SJSA1 (cell line): ENCODE data around the gene GTF2IRD2. TPM values are rescaled to one million over a fixed set of nuclear protein-coding genes. Genes with fewer than 3 reads are reported as not detected.
A peak's percentile ranks its signal among the peaks of the same experiment; 100 is the strongest.
"Not testable (repeated sequence)": the region's sequence is repeated elsewhere in the genome, so short reads cannot be mapped to it uniquely, and the experiment has no call there.

ENCODE experiments used
- DNase-seq, 2 experiments: peaks; one replicate each; pipeline ENCODE4 v3.0.0-alpha.2; 2015 to 2020; ENCODE audit warnings: low spot score in 2 of 2, low read depth in 1 of 2
- H3K27ac ChIP-seq: fragments of 250-450 bp; sonication (Bioruptor Pico); 2 replicates; pipeline ENCODE4 v1.5.1; 2020; ENCODE audit warnings: mild to moderate bottlenecking, moderate library complexity
- H3K27me3 ChIP-seq: fragments of 250-450 bp; sonication (Bioruptor Pico); replicated peaks from 2 replicates; pipeline ENCODE4 v1.5.1; 2020; ENCODE audit warnings: mild to moderate bottlenecking, moderate library complexity
- H3K36me3 ChIP-seq: fragments of 250-450 bp; sonication (Bioruptor Pico); 2 replicates; pipeline ENCODE4 v1.5.1; 2020; ENCODE audit warnings: mild to moderate bottlenecking
- H3K4me1 ChIP-seq: fragments of 250-450 bp; sonication (Bioruptor Pico); replicated peaks from 2 replicates; pipeline ENCODE4 v1.6.1; 2021; ENCODE audit warnings: mild to moderate bottlenecking
- H3K4me3 ChIP-seq: fragments of 250-450 bp; sonication (Bioruptor Pico); 2 replicates; pipeline ENCODE4 v1.5.1; 2020; ENCODE audit warnings: mild to moderate bottlenecking
- H3K9me3 ChIP-seq: fragments of 250-450 bp; sonication (Bioruptor Pico); replicated peaks from 2 replicates; pipeline ENCODE4 v1.5.1; 2020; ENCODE audit warnings: mild to moderate bottlenecking
- total RNA-seq: library from RNA; depleted of rRNA; stranded (reverse); fragments of >200 nt; shearing (Covaris generic); gene quantifications from 2 replicates; pipeline ENCODE4 v1.2.3, GENCODE V29; 2014

The GTF2IRD2 gene
- total RNA-seq, 1 experiment from 2014 or later, result 8.8 TPM

GRCh38 chr7:74821259-74821658, 30.1 kb downstream of the GTF2IRD2 start:
- not testable (repeated sequence) for H3K27ac ChIP-seq, H3K4me1 ChIP-seq, H3K36me3 ChIP-seq, H3K27me3 ChIP-seq, H3K9me3 ChIP-seq, H3K4me3 ChIP-seq, DNase-seq

GRCh38 chr7:74820146-74820805, 31.1 kb downstream of the GTF2IRD2 start:
- H3K36me3 ChIP-seq, DNase-seq: not testable (repeated sequence)

GRCh38 chr7:74815882-74816281, 35.5 kb downstream of the GTF2IRD2 start:
- not testable (repeated sequence) for H3K36me3 ChIP-seq, H3K27ac ChIP-seq, H3K4me3 ChIP-seq, H3K4me1 ChIP-seq, H3K27me3 ChIP-seq, DNase-seq, H3K9me3 ChIP-seq

More at GRCh38 chr7:74820146-74820805, 31.1 kb downstream of the GTF2IRD2 start:
- not testable (repeated sequence) for H3K27me3 ChIP-seq, H3K4me3 ChIP-seq, H3K4me1 ChIP-seq, H3K9me3 ChIP-seq, H3K27ac ChIP-seq

GRCh38 chr7:74798644-74799043, 52.8 kb downstream of the GTF2IRD2 start:
- not testable (repeated sequence) for H3K27ac ChIP-seq, DNase-seq, H3K27me3 ChIP-seq, H3K36me3 ChIP-seq, H3K4me3 ChIP-seq, H3K9me3 ChIP-seq, H3K4me1 ChIP-seq

- not testable (repeated sequence) for H3K4me3 ChIP-seq, H3K9me3 ChIP-seq, H3K27me3 ChIP-seq, H3K36me3 ChIP-seq, H3K4me1 ChIP-seq, DNase-seq, H3K27ac ChIP-seq
Observed at GRCh38 chr7:74797848-74798622, 53.4 kb downstream of the GTF2IRD2 start.

- not testable (repeated sequence) for H3K27ac ChIP-seq, H3K4me3 ChIP-seq, H3K27me3 ChIP-seq, H3K9me3 ChIP-seq, H3K4me1 ChIP-seq, DNase-seq, H3K36me3 ChIP-seq
Observed at GRCh38 chr7:74789200-74789736, 62.1 kb downstream of the GTF2IRD2 start.

GRCh38 chr7:74788369-74789150, 62.8 kb downstream of the GTF2IRD2 start:
- DNase-seq, result peak; percentile 88 to 96
- not testable (repeated sequence) for H3K27ac ChIP-seq, H3K36me3 ChIP-seq, H3K4me3 ChIP-seq, H3K4me1 ChIP-seq, H3K27me3 ChIP-seq, H3K9me3 ChIP-seq

GRCh38 chr7:74783595-74783994, 67.8 kb downstream of the GTF2IRD2 start:
- not testable (repeated sequence) for DNase-seq, H3K36me3 ChIP-seq, H3K4me3 ChIP-seq, H3K4me1 ChIP-seq, H3K27me3 ChIP-seq, H3K27ac ChIP-seq, H3K9me3 ChIP-seq

- H3K27me3 ChIP-seq, H3K36me3 ChIP-seq, H3K4me3 ChIP-seq, H3K27ac ChIP-seq, H3K9me3 ChIP-seq, DNase-seq, H3K4me1 ChIP-seq: not testable (repeated sequence)
Observed at GRCh38 chr7:74781746-74782145, 69.7 kb downstream of the GTF2IRD2 start.

- DNase-seq, H3K27ac ChIP-seq: not testable (repeated sequence)
Observed at GRCh38 chr7:74779053-74779452, 72.4 kb downstream of the GTF2IRD2 start.

GRCh38 chr7:74775111-74775510, 76.3 kb downstream of the GTF2IRD2 start:
- not testable (repeated sequence) for H3K36me3 ChIP-seq, H3K27me3 ChIP-seq, H3K4me1 ChIP-seq, H3K9me3 ChIP-seq, H3K27ac ChIP-seq, DNase-seq, H3K4me3 ChIP-seq

More at GRCh38 chr7:74779053-74779452, 72.4 kb downstream of the GTF2IRD2 start:
- H3K36me3 ChIP-seq, H3K27me3 ChIP-seq, H3K4me3 ChIP-seq, H3K9me3 ChIP-seq, H3K4me1 ChIP-seq: not testable (repeated sequence)

GRCh38 chr7:74773760-74774750, 77.3 kb downstream of the GTF2IRD2 start, which contains the start of gene NCF1:
NCF1 (plus strand) TSS chr7:74774011; CDS start chr7:74774032, 21 bp downstream.
- H3K4me3 ChIP-seq, H3K9me3 ChIP-seq, H3K36me3 ChIP-seq, DNase-seq, H3K4me1 ChIP-seq, H3K27ac ChIP-seq, H3K27me3 ChIP-seq: not testable (repeated sequence)

GRCh38 chr7:74772093-74772492, 79.3 kb downstream of the GTF2IRD2 start:
- not testable (repeated sequence) for H3K9me3 ChIP-seq, H3K27me3 ChIP-seq, H3K36me3 ChIP-seq, H3K27ac ChIP-seq, H3K4me1 ChIP-seq, H3K4me3 ChIP-seq
- DNase-seq, result peak in 1 of 2 experiments; percentile 1
